Kidney (tissue), 14 donors: ENCODE measurements around the gene MAS1. TPM values are rescaled to one million over a fixed set of nuclear protein-coding genes. Genes with fewer than 3 reads are reported as not detected.

Experiments
- DNase-seq, 5 donors: peaks; one replicate each; pipeline ENCODE4 v3.0.0-alpha.2; 2013 to 2020
- FAIRE-seq: peaks from 2 replicates; lab custom pipeline; 2012; peaks lifted over from hg19 to GRCh38; lab: Jason Lieb, UNC
- H3K27ac ChIP-seq, 2 donors: one replicate each; pipeline ENCODE4 v1.7.0; 2013; ENCODE audit warnings: low read depth in 2 of 2, low read length in 2 of 2, inconsistent platforms in 1 of 2
- H3K27me3 ChIP-seq: one replicate; pipeline ENCODE4 v1.7.1; 2013; ENCODE audit warnings: low read length, inconsistent platforms; ENCODE audit not compliant: control insufficient read depth, insufficient read depth
- H3K36me3 ChIP-seq, 3 donors: one replicate each; pipeline versions ENCODE4 v1.7.0 to v1.7.1; 2013; ENCODE audit warnings: low read length in 3 of 3, control low read depth in 1 of 3, inconsistent platforms in 1 of 3; ENCODE audit not compliant: insufficient read depth in 3 of 3, control insufficient read depth in 2 of 3
- H3K4me1 ChIP-seq, 3 donors: one replicate each; pipeline versions ENCODE4 v1.7.0 to v1.7.1; 2013; ENCODE audit warnings: low read length in 3 of 3, inconsistent platforms in 1 of 3, low read depth in 1 of 3; ENCODE audit not compliant: control insufficient read depth in 2 of 3, insufficient read depth in 2 of 3
- H3K4me3 ChIP-seq, 3 donors: one replicate each; pipeline versions ENCODE4 v1.7.0 to v1.8.1; 2013; ENCODE audit warnings: low read length in 3 of 3, control low read depth in 1 of 3, inconsistent platforms in 1 of 3
- H3K9ac ChIP-seq, 3 donors: one replicate each; pipeline versions ENCODE4 v1.7.0 to v1.7.1; 2013; ENCODE audit warnings: low read length in 3 of 3, control low read depth in 1 of 3, inconsistent platforms in 1 of 3
- H3K9me3 ChIP-seq, 3 donors: one replicate each; pipeline versions ENCODE4 v1.7.0 to v1.7.1; 2013; ENCODE audit warnings: low read length in 3 of 3, control low read depth in 1 of 3, inconsistent platforms in 1 of 3; ENCODE audit not compliant: control insufficient read depth in 2 of 3, insufficient read depth in 1 of 3
- intact Hi-C: fragments of 100-400 bp; cut with DNase I; formaldehyde crosslinking; loops from one replicate; pipeline ENCODE4 v1.11.1; 2022
- polyA plus RNA-seq: library from polyadenylated mRNA; stranded (reverse); fragments of 350-450 nt; fragmentation: Illumina TruSeq; extraction: RNeasy Lipid Tissue Mini Kit (QIAGEN cat#74804); gene quantifications from one replicate; pipeline ENCODE4 v1.2.3, GENCODE V29; 2014; ENCODE audit warnings: low read depth, low replicate concordance; ENCODE audit not compliant: insufficient read depth
- total RNA-seq: library from RNA; stranded (reverse); fragmentation: NEBNext Ultra II Directional; extraction: Animal tissue kit (Norgen Biotek cat#: 25700); gene quantifications from one replicate; pipeline ENCODE4 v1.2.1, GENCODE V29; 2021
- TF ChIP-seq, protein P1 (sequence below): IDR thresholded peaks from 3 replicates; pipeline ENCODE4 v1.5.1; 2012; ENCODE audit warnings: mild to moderate bottlenecking, moderate library complexity, borderline replicate concordance; ENCODE audit not compliant: insufficient read depth; ENCODE audit errors: extremely low read depth
- donor health status: control.
- donor health status: control.
- donor health status: control.
- donor health status: control.
- donor health status: control.
- donor health status: DM: yes; HTN: yes; CAD: no.
- donor health status: Normal renal cell carcinoma (clear cell type).

Gene MAS1
- total and polyA plus RNA-seq, 2 donors from 2014 or later: not detected

DNA sequence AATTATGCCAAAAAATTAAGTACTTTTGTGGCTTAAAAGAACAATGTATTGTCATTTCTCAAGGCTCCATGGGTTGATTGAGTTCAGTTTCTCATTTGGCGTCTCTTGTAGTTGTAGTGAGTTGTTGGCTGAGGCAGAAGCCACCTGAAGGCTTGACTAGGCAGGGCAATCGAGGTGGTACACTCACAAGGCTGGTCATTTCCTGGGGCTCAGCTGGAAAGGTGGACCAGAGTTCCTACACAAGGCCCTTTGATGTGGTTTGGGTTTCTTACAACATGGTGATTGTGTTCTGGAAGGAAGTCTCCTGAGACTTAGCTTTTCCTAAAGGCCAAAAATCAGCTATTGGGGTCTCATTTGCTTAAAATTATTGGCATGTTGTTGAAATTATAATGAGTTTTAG, 22.6 kb downstream of the MAS1 start:
- H3K9me3 ChIP-seq: no peaks in the 10 kb centered on the region
- no peaks in the 10 kb centered on the region for H3K27me3 ChIP-seq
- H3K4me3 ChIP-seq: no peak overlapping the region
- FAIRE-seq (no peak), DNase-seq (no peak)
- no peak overlapping the region for H3K27ac ChIP-seq
- intact Hi-C loops: no loop called here
- TF ChIP-seq, protein P1, sequence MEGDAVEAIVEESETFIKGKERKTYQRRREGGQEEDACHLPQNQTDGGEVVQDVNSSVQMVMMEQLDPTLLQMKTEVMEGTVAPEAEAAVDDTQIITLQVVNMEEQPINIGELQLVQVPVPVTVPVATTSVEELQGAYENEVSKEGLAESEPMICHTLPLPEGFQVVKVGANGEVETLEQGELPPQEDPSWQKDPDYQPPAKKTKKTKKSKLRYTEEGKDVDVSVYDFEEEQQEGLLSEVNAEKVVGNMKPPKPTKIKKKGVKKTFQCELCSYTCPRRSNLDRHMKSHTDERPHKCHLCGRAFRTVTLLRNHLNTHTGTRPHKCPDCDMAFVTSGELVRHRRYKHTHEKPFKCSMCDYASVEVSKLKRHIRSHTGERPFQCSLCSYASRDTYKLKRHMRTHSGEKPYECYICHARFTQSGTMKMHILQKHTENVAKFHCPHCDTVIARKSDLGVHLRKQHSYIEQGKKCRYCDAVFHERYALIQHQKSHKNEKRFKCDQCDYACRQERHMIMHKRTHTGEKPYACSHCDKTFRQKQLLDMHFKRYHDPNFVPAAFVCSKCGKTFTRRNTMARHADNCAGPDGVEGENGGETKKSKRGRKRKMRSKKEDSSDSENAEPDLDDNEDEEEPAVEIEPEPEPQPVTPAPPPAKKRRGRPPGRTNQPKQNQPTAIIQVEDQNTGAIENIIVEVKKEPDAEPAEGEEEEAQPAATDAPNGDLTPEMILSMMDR: no peak
- H3K9ac ChIP-seq: no peak overlapping the region
- H3K4me1 ChIP-seq: no peaks in the 10 kb centered on the region
- no peaks in the 10 kb centered on the region for H3K36me3 ChIP-seq

DNA sequence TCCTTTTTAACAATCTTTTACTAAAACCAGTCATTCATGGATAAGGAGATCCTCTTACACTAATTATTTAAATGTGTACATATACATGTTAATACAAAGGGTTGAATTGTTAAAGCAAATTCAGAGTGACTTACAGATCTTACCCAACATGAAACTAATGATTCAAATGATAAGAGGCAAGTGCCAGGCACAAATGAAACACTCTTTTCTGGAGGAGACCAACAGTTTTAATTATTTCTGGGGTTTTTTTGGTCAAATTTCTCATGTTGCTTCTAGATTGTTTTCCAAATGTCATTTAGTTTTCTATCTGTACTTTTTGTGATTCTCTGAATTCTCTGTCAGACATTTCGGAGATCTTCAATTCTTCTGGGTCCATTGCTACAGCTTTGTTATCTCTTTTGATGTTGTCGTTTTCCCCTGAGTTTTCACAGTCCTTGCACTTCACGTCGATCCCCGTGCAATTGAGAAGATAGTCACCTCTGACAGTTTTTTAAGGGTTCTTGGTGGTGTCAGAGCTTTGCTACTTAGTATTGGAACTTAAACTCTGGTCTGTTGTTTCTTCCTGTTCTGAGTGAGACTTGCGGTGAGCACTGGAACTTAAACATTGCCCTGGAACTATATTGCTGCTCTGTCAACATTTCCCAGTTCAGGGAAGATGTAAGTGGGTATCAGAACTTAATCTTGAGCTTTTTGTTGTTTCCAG, 23.2 kb downstream of the MAS1 start:
- H3K4me3 ChIP-seq: no peak overlapping the region
- FAIRE-seq (no peak), DNase-seq (no peak)
- no peaks in the 10 kb centered on the region for H3K4me1 ChIP-seq
- H3K9ac ChIP-seq: no peak overlapping the region
- H3K9me3 ChIP-seq: no peaks in the 10 kb centered on the region
- intact Hi-C loops: no loop called here
- H3K36me3 ChIP-seq: no peaks in the 10 kb centered on the region
- H3K27ac ChIP-seq: no peak overlapping the region
- no peaks in the 10 kb centered on the region for H3K27me3 ChIP-seq
- TF ChIP-seq, protein P1: no peak

DNA sequence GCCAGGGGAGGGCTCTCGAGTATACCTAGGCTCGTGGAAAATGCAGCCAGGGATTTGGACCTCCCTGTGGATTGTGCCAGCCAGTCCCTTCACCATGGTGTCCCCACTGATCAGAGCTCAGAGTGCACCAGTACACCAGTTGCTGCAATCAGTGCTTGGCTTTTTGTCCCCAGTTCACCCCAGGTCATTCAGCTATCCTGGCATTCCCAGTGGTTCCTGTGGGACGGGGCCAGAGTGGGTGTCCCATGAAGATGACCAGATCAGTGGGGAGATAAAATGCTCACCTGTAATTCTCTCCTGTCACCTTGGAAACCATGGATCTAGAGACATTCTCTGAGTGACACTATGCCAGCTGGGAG, 23.8 kb downstream of the MAS1 start:
- DNase-seq (no peak), FAIRE-seq (no peak)
- Histone ChIP-seq H3K27me3 (no peaks in the 10 kb centered on the region), H3K9me3 (no peaks in the 10 kb centered on the region), H3K4me3 (no peak overlapping the region), H3K4me1 (no peaks in the 10 kb centered on the region), H3K27ac (no peak overlapping the region), H3K36me3 (no peaks in the 10 kb centered on the region), H3K9ac (no peak overlapping the region)
- intact Hi-C loops: no loop called here
- TF ChIP-seq, protein P1: no peak

DNA sequence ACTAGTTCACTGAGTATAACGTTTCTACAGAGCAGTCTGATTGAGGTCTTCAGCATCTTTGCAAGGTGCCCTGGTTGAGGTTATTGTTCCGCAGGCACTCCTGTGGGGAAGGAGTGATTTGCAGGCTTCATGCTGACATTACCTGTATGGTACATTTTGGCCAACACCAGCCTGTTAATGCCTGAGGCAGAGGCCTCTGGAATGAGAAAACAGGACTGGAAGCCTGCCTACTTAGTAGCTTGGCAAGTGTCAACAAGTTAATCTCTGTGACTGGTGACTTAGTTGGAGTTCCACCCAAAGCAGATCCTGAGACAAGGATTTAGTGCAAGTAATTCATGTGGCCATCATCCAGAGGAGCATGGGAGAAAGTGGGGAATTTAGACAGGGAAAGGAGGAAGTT, 24.6 kb downstream of the MAS1 start:
- H3K27ac ChIP-seq: no peak overlapping the region
- intact Hi-C loops: no loop called here
- no peaks in the 10 kb centered on the region for H3K4me1 ChIP-seq
- no peaks in the 10 kb centered on the region for H3K9me3 ChIP-seq
- no peaks in the 10 kb centered on the region for H3K27me3 ChIP-seq
- FAIRE-seq (no peak), DNase-seq (no peak)
- no peak overlapping the region for H3K9ac ChIP-seq
- no peaks in the 10 kb centered on the region for H3K36me3 ChIP-seq
- H3K4me3 ChIP-seq: no peak overlapping the region
- TF ChIP-seq, protein P1: no peak
